Karpas-422 (cell line): Measurements from ENCODE around the gene ARRB1. TPM values are rescaled to one million over a fixed set of nuclear protein-coding genes. Genes with fewer than 3 reads are reported as not detected.
"Not testable (repeated sequence)": the region's sequence is repeated elsewhere in the genome, so short reads cannot be mapped to it uniquely, and the experiment has no call there.

Experiments
- DNase-seq: peaks from one replicate; pipeline ENCODE4 v3.0.0-alpha.2; 2015
- H2AFZ ChIP-seq: fragments of 200-600 bp; sonication (generic); 2 replicates; pipeline ENCODE4 v1.6.1; 2014; ENCODE audit warnings: antibody characterized with exemption, low read length, mixed read lengths
- H3K27ac ChIP-seq: fragments of 200-600 bp; sonication (generic); 2 replicates; pipeline ENCODE4 v1.5.1; 2014; ENCODE audit warnings: mild to moderate bottlenecking, low read length, moderate library complexity
- H3K27me3 ChIP-seq: fragments of 200-600 bp; sonication (generic); 2 replicates; pipeline ENCODE4 v1.6.1; 2014; ENCODE audit warnings: low read length, mixed read lengths
- H3K36me3 ChIP-seq: fragments of 200-600 bp; sonication (generic); 2 replicates; pipeline ENCODE4 v1.6.1; 2014; ENCODE audit warnings: low read length, mixed read lengths; ENCODE audit not compliant: insufficient read depth
- H3K4me1 ChIP-seq: fragments of 200-600 bp; sonication (generic); 2 replicates; pipeline ENCODE4 v1.6.1; 2014; ENCODE audit warnings: mild to moderate bottlenecking, low read length, mixed read lengths
- H3K4me2 ChIP-seq: fragments of 200-600 bp; sonication (generic); 2 replicates; pipeline ENCODE4 v1.6.1; 2014; ENCODE audit warnings: low read length, low read depth, mild to moderate bottlenecking; ENCODE audit not compliant: poor library complexity, severe bottlenecking
- H3K4me3 ChIP-seq: fragments of 200-600 bp; sonication (generic); 2 replicates; pipeline ENCODE4 v1.5.1; 2014; ENCODE audit warnings: mild to moderate bottlenecking, antibody characterized with exemption, low read length, mixed read lengths
- H3K79me2 ChIP-seq: fragments of 200-600 bp; sonication (generic); 2 replicates; pipeline ENCODE4 v1.6.1; 2014; ENCODE audit warnings: mild to moderate bottlenecking, low read length, mixed read lengths
- H3K9ac ChIP-seq: fragments of 200-600 bp; sonication (generic); 2 replicates; pipeline ENCODE4 v1.6.0; 2014; ENCODE audit warnings: low read length
- H3K9me2 ChIP-seq: fragments of 200-600 bp; sonication (generic), shearing (Covaris generic); replicated peaks from 2 replicates; pipeline ENCODE4 v1.6.0; 2014; ENCODE audit warnings: mild to moderate bottlenecking, low read length, moderate library complexity; ENCODE audit not compliant: insufficient read depth
- H3K9me3 ChIP-seq: fragments of 300-700, 200-600 bp; sonication (generic); 2 replicates; pipeline ENCODE4 v1.6.1; 2014; ENCODE audit warnings: low read length, mixed read lengths
- H4K20me1 ChIP-seq: fragments of 200-600 bp; sonication (generic); 2 replicates; pipeline ENCODE4 v1.6.1; 2014; ENCODE audit warnings: mild to moderate bottlenecking, antibody characterized with exemption, low read length, low read depth; ENCODE audit not compliant: insufficient read depth
- total RNA-seq: library from RNA; depleted of rRNA; stranded (reverse); fragments of >200 nt; shearing (Covaris generic); gene quantifications from 2 replicates; pipeline ENCODE4 v1.2.3, GENCODE V29; 2014; ENCODE audit warnings: low replicate concordance

The ARRB1 gene
- total RNA-seq, 1 experiment from 2014 or later: not detected

DNA sequence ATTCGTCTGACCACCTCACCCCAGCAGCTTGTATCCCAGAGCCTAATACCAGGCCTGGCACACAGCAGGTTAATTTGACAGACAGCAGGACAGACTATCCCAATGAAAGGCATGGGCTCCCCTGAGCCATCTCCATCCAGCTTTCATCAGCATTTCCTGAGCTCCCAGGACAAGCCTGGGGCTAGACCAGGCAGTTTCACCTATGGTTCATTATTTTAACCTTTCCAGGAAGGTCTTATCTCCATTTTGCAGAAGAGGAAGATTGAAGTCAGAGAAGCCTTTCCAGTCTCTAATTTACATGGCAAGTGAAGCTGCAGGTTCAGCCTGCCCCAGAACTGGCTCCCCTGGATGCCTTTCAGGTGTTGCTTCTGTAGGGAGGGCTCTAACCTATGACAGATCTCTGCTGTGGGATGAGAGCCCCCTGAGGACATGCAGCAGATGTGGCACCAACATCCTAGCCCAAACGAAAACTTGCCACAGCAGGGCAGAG lies 17.0 kb downstream of the ARRB1 start:
- H3K36me3 ChIP-seq: no peaks in the 10 kb centered on the region
- no peak overlapping the region for H3K9ac ChIP-seq
- no peaks in the 10 kb centered on the region for H3K9me3 ChIP-seq
- H2AFZ ChIP-seq: no peak overlapping the region
- DNase-seq: no peak
- no peak overlapping the region for H3K27ac ChIP-seq
- no peak overlapping the region for H3K4me2 ChIP-seq
- peaks cover 2% of the 10 kb centered on the region for H3K4me1 ChIP-seq
- H3K27me3 ChIP-seq: no peaks in the 10 kb centered on the region
- H3K79me2 ChIP-seq: no peaks in the 10 kb centered on the region
- no peaks in the 10 kb centered on the region for H3K9me2 ChIP-seq
- no peaks in the 10 kb centered on the region for H4K20me1 ChIP-seq
- H3K4me3 ChIP-seq: no peak overlapping the region

DNA sequence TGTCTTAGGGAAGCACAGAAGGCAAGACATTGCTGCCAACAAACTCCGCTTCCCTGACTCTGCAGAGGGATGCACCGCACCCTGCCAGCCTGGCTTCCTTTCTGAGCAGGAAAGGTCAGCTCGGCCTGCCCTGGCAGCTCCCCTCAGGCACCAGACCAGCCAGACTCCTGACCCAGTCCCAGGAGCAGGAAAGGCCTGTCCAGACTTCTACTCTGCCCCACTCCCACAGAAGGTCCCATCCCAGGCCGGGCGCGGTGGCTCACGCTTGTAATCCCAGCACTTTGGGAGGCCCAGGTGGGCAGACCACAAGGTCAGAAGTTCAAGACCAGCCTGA lies 17.7 kb downstream of the ARRB1 start:
- no peak overlapping the region for H3K4me2 ChIP-seq
- no peaks in the 10 kb centered on the region for H3K9me2 ChIP-seq

DNA sequence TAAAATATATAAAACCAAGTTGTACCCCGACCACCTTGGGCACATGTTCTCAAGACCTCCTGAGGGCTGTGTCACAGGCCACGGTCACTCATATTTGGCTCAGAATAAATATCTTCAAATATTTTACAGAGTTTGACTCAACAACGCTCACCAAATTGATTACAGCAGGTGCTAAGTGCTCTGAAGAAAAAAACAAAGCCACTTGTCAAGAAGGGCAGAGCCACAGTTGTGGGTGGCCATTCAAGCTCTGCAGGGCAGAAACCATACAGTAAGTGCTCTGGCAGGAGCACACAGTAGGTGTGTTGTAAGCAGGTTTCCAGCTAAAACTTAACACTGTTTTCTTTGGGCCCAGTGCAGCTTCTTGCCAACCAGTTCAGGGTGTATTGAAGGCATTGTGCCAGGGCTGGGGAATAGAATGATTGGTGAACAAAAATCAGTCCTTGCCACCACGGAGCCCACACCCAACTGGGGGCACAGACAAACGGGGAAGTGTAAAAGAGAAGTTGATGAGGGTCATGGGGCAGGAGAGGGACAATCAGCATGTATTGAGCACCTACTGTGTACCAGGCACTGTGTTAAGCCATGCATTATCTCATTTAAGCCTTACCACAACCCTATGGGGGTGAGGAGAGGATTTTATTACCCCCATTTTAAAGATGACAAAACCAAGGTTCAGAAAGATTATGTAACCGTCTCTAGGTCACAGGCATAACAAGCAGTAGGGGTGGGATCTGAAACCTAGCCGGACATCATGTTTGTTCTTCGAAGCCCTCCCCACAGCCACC lies 18.2 kb downstream of the ARRB1 start:
- Histone ChIP-seq H3K4me1 (no peaks in the 10 kb centered on the region), H3K27ac (no peak overlapping the region), H3K27me3 (no peaks in the 10 kb centered on the region), H3K4me2 (no peak overlapping the region), H3K4me3 (no peak overlapping the region), H3K9ac (no peak overlapping the region), H2AFZ (no peak overlapping the region), H3K79me2 (no peaks in the 10 kb centered on the region), H3K36me3 (no peaks in the 10 kb centered on the region), H3K9me2 (no peaks in the 10 kb centered on the region), H3K9me3 (no peaks in the 10 kb centered on the region), H4K20me1 (no peaks in the 10 kb centered on the region)
- DNase-seq: no peak

More for the DNA sequence above, 17.7 kb downstream of the ARRB1 start:
- H3K27me3 ChIP-seq: no peaks in the 10 kb centered on the region
- DNase-seq: no peak
- no peaks in the 10 kb centered on the region for H4K20me1 ChIP-seq
- no peak overlapping the region for H3K27ac ChIP-seq
- H3K9ac ChIP-seq: no peak overlapping the region
- no peaks in the 10 kb centered on the region for H3K9me3 ChIP-seq
- H3K4me3 ChIP-seq: no peak overlapping the region
- no peaks in the 10 kb centered on the region for H3K79me2 ChIP-seq
- no peak overlapping the region for H2AFZ ChIP-seq
- H3K36me3 ChIP-seq: no peaks in the 10 kb centered on the region
- no peaks in the 10 kb centered on the region for H3K4me1 ChIP-seq

DNA sequence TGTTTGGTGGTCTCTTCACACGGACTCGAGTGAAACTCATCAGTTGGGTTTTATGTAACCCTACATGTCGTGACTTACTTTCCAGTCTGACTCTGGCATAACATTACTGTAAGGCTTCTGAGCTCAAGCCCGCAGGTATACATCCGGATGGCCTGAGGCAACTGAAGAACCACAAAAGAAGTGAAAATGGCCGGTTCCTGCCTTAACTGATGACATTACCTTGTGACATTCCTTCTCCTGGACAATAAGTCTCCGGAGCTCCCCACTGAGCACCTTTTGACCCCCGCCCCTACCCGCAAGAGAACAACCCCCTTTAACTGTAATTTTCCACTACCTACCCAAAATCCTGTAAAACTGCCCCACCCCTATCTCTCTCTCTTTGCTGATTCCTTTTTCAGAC lies 19.7 kb downstream of the ARRB1 start:
- DNase-seq, H4K20me1 ChIP-seq, H3K4me2 ChIP-seq, H3K79me2 ChIP-seq, H3K36me3 ChIP-seq, H3K9me2 ChIP-seq, H3K4me3 ChIP-seq, H3K9me3 ChIP-seq, H3K4me1 ChIP-seq, H3K27ac ChIP-seq, H3K9ac ChIP-seq, H3K27me3 ChIP-seq, H2AFZ ChIP-seq: not testable (repeated sequence)

DNA sequence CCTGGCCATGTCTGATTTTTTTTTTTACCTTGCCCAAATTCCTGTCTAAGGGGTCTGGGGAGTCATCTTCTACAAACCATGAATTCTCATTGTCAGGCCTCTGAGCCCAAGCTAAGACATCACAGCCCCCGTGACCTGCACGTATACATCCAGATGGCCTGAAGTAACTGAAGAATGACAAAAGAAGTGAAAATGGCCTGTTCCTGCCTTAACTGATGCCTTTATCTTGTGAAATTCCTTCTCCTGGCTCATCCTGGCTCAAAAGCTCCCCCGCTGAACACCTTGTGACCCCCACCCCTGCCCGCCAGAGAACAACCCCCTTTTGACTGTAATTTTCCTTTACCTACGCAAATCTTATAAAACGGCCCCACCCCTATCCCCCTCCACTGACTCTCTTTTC lies 20.2 kb downstream of the ARRB1 start:
- H3K27me3 ChIP-seq, H3K4me3 ChIP-seq, H3K27ac ChIP-seq, DNase-seq, H3K9me2 ChIP-seq, H3K79me2 ChIP-seq, H2AFZ ChIP-seq, H3K4me1 ChIP-seq, H3K9ac ChIP-seq, H3K9me3 ChIP-seq, H3K36me3 ChIP-seq, H3K4me2 ChIP-seq, H4K20me1 ChIP-seq: not testable (repeated sequence)

DNA sequence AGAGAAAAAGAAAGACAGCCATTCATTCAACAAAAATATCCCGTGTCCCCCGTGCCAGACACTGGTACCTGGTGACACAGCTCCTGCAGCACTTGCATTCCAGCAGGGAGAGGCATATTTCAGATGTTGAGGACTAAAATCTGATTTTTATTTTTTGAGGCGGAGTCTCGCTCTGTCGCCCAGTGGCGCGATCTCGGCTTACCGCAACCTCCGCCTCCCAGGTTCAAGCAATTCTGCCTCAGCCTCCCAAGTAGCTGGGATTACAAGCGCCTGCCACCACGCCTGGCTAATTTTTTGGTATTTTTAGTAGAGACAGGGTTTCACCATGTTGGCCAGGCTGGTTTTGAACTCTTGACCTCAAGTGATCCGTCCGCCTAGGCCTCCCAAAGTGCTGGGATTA lies 20.6 kb downstream of the ARRB1 start:
- H3K9ac ChIP-seq, H3K36me3 ChIP-seq, H2AFZ ChIP-seq, H3K9me2 ChIP-seq, H3K4me1 ChIP-seq, H3K79me2 ChIP-seq, H4K20me1 ChIP-seq, H3K27me3 ChIP-seq, H3K27ac ChIP-seq, DNase-seq, H3K4me3 ChIP-seq, H3K4me2 ChIP-seq, H3K9me3 ChIP-seq: not testable (repeated sequence)

DNA sequence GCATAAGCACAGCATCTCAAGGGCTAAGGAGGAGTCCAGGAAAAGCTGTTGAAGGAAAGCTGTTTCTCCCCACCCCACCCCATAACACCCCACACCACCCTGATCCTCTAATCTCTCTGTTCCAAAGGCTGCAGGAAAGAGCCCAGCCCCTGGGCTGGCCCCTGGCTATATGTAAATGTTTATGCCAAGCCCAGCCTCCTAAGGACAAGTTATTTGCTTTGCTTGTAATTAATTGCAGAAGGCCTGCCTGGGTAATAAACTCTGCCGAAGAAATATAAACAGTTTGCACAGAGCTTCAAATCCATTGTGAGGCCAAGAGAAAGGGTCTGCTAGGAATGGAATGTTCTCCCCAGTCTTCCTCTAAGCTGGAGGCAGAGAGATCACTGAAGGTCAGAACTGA lies 21.2 kb downstream of the ARRB1 start:
- Histone ChIP-seq H4K20me1 (no peaks in the 10 kb centered on the region), H3K4me3 (no peak overlapping the region), H3K27me3 (no peaks in the 10 kb centered on the region), H3K36me3 (no peaks in the 10 kb centered on the region), H3K9me2 (no peaks in the 10 kb centered on the region), H3K27ac (no peak overlapping the region), H3K9me3 (no peaks in the 10 kb centered on the region), H3K4me2 (no peak overlapping the region), H2AFZ (no peak overlapping the region), H3K4me1 (no peaks in the 10 kb centered on the region), H3K9ac (no peak overlapping the region), H3K79me2 (no peaks in the 10 kb centered on the region)
- DNase-seq: no peak

DNA sequence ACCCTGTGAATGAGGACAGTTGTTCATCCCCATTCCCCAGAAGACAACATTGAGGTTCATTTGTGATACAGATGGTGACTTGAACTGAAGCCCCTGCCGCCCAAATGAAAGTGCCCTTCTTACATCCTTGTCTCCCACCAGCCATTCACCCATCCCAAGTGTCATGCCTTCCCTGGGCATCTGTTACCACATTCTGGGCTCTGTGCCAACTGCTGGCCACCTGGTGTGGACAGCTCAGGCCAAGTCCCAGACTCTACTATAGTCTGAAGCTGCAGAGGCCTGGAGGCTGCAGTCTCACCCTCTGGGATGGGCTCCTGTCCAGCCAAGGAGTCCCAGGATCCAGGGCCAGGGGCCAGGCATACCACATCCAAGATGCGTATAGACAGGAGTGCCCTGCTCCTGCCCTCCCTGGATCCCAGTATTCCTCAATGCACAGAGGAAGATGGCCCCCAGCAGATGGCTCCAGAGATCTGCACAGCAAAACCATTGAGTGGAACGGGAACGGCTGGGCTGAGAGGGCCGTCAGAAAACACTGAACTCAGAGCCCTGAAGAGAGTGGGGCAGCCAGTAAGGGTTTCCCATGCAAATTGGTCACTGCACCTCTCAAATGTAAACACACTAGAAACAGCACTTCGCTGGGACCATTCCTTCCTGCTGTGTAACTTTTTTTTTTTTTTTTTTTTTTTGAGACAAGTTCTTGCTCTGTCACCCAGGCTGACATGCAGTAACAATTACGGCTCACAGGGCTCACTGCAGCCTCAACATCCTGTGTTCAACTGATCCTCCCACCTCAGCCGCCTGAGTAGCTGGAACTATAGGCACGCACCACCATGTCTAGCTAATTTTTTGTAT lies 22.8 kb downstream of the ARRB1 start:
- H3K79me2 ChIP-seq: no peaks in the 10 kb centered on the region
- no peaks in the 10 kb centered on the region for H4K20me1 ChIP-seq
- H3K27me3 ChIP-seq: no peaks in the 10 kb centered on the region
- no peaks in the 10 kb centered on the region for H3K36me3 ChIP-seq
- no peak for DNase-seq
- H3K4me1 ChIP-seq: no peaks in the 10 kb centered on the region
- H3K9me2 ChIP-seq: no peaks in the 10 kb centered on the region
- no peak overlapping the region for H3K9ac ChIP-seq
- H3K4me2 ChIP-seq: no peak overlapping the region
- no peak overlapping the region for H3K27ac ChIP-seq
- H3K9me3 ChIP-seq: no peaks in the 10 kb centered on the region
- H3K4me3 ChIP-seq: no peak overlapping the region
- no peak overlapping the region for H2AFZ ChIP-seq
